Type B pancreatic cell (in vitro differentiated cells): ENCODE data around the gene MACF1. TPM values are rescaled to one million over a fixed set of nuclear protein-coding genes. Genes with fewer than 3 reads are reported as not detected.

Source experiments
- DNase-seq: peaks from one replicate; pipeline ENCODE4 v3.0.0; 2021; ENCODE audit warnings: mixed read lengths; ENCODE audit not compliant: unreplicated experiment; ENCODE audit errors: extremely low spot score
- H3K27ac Mint-ChIP-seq: 2 replicates; pipeline ENCODE4 v1.8.0; 2021; ENCODE audit warnings: mild to moderate bottlenecking, mixed read lengths
- H3K27me3 Mint-ChIP-seq: 2 replicates; pipeline ENCODE4 v1.8.0; 2021; ENCODE audit warnings: mixed read lengths
- H3K36me3 Mint-ChIP-seq: 2 replicates; pipeline ENCODE4 v1.8.0; 2021; ENCODE audit warnings: mixed read lengths
- H3K4me1 Mint-ChIP-seq: one replicate; pipeline ENCODE4 v1.8.0; 2021; ENCODE audit warnings: mixed read lengths; ENCODE audit not compliant: unreplicated experiment
- H3K4me3 Mint-ChIP-seq: 2 replicates; pipeline ENCODE4 v1.8.0; 2021; ENCODE audit warnings: mild to moderate bottlenecking, mixed read lengths
- H3K9me3 Mint-ChIP-seq: 2 replicates; pipeline ENCODE4 v1.8.0; 2021; ENCODE audit warnings: mixed read lengths
- total RNA-seq: library from RNA; stranded (reverse); gene quantifications from 2 replicates; pipeline ENCODE4 v1.2.1, GENCODE V29; 2021; ENCODE audit warnings: low replicate concordance
- TF ChIP-seq, protein P1 (sequence below): fragments of 200-600 bp; sonication (generic); conservative IDR thresholded peaks from 2 replicates; pipeline ENCODE4 v1.5.0; 2021; ENCODE audit warnings: antibody characterized with exemption, mild to moderate bottlenecking

Gene MACF1
- total RNA-seq, 1 donor from 2014 or later: 201 TPM

DNA sequence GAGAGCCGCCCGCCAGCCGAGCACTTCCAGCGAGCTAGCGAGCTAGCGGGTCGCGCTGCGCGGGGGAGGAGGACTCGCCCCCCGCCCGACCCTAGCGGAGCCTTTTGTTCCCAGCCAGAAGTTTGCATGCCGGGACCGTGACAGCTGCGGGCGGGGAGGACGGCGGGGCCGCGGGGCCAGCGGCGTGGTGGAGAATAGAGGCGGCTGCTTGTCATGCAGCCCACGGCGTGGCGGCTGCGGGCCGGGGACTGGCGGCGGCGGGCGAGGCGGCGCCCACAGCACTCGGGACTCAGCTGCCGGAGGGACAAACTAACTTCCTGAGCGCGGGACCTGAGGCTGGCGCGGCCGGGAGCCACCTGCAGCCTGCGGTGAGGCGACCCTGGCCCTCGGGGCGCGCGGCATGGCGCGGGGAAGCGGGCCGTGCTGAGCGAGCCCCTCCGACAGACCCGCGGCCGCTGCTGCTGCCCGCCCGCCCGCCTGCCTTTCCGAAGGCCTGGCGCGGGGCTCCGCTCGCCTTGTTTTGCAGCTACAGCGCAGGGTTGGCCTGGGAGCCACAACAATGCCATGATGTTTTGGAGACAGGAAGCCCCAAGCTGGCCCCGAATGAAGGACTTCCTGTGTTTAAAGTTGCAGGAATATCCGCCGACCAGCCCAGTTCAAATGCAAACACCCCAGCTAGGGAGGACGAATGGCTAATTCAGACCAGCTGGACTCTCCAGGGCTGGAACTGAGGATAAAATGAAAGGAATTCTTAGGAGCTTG, 204.7 kb downstream of the MACF1 start:
- Mint-ChIP-seq H3K27me3 (no peaks in the 10 kb centered on the region), H3K27ac (peak overlapping the region; percentile 89), H3K9me3 (no peaks in the 10 kb centered on the region), H3K36me3 (peaks cover 18% of the 10 kb centered on the region), H3K4me3 (peak overlapping the region; percentile 94), H3K4me1 (peaks cover 64% of the 10 kb centered on the region)
- TF ChIP-seq, protein P1, sequence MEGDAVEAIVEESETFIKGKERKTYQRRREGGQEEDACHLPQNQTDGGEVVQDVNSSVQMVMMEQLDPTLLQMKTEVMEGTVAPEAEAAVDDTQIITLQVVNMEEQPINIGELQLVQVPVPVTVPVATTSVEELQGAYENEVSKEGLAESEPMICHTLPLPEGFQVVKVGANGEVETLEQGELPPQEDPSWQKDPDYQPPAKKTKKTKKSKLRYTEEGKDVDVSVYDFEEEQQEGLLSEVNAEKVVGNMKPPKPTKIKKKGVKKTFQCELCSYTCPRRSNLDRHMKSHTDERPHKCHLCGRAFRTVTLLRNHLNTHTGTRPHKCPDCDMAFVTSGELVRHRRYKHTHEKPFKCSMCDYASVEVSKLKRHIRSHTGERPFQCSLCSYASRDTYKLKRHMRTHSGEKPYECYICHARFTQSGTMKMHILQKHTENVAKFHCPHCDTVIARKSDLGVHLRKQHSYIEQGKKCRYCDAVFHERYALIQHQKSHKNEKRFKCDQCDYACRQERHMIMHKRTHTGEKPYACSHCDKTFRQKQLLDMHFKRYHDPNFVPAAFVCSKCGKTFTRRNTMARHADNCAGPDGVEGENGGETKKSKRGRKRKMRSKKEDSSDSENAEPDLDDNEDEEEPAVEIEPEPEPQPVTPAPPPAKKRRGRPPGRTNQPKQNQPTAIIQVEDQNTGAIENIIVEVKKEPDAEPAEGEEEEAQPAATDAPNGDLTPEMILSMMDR: no peak
- DNase-seq: peak; percentile 73

DNA sequence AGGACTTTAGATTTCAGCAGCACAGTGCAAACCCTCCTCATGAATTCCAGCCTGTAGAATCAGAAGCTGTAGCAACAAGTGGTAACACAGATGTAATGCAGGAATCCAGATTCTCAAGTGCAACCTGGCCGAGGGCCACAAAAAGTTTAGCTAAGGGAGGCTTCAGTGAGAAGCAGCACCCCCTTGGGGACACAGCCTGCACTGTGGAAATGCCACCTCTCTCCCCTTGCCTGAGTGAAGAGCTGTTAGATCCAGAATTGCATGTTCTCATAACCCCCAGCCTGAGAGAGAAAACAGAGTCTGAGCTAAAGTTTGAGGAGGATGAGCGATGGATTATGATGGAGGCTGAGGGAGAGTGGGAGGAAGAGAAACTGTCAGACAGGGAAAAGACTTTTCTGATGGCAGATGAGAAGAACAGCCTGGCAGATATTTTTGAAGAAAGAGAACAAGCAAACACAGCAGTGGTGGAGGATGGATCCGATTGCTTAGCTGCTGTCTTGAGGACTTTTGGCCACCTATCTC, 206.5 kb downstream of the MACF1 start:
- peaks cover 64% of the 10 kb centered on the region for H3K4me1 Mint-ChIP-seq
- H3K9me3 Mint-ChIP-seq: no peaks in the 10 kb centered on the region
- H3K4me3 Mint-ChIP-seq: peak overlapping the region; percentile 80
- peak overlapping the region; percentile 74 for H3K27ac Mint-ChIP-seq
- TF ChIP-seq, protein P1: peak; percentile 70
- DNase-seq: no peak
- H3K36me3 Mint-ChIP-seq: peaks cover 28% of the 10 kb centered on the region
- no peaks in the 10 kb centered on the region for H3K27me3 Mint-ChIP-seq

DNA sequence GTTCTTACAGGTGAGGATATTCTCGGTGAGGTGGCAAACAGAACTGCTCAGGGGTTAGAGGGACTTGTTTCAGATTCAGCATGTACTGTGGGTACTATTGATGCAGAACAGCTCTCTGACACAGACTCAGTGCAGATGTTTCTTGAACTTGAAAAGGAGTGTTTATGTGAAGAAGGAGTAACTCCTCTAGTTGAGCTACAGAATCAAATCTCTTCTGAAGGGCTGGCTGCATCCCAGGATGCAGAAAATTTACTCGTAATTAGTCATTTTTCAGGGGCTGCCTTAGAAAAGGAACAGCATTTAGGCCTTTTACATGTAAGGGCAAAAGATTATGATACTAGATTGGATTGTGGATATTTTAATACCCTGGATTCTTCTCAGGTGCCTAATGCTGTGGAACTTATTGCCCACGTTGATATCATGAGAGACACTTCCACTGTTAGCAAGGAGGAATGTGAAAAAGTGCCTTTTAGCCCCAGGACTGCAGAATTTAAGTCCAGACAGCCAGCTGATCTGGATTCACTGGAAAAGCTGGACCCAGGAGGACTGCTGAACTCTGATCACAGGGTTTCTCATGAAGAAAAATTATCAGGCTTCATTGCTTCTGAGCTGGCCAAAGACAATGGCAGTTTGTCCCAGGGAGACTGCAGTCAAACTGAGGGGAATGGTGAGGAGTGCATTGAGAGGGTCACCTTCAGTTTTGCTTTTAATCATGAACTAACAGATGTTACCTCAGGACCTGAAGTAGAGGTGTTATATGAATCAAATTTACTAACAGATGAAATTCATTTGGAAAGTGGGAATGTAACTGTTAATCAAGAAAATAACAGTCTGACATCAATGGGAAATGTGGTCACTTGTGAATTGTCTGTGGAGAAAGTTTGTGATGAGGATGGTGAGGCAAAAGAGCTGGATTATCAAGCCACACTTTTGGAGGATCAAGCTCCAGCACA, 207.3 kb downstream of the MACF1 start:
- peak overlapping the region; percentile 80 for H3K4me3 Mint-ChIP-seq
- no peaks in the 10 kb centered on the region for H3K9me3 Mint-ChIP-seq
- H3K27ac Mint-ChIP-seq: peak overlapping the region; percentile 74
- H3K4me1 Mint-ChIP-seq: peaks cover 69% of the 10 kb centered on the region
- DNase-seq: no peak
- TF ChIP-seq, protein P1: no peak
- peaks cover 30% of the 10 kb centered on the region for H3K36me3 Mint-ChIP-seq
- no peaks in the 10 kb centered on the region for H3K27me3 Mint-ChIP-seq

DNA sequence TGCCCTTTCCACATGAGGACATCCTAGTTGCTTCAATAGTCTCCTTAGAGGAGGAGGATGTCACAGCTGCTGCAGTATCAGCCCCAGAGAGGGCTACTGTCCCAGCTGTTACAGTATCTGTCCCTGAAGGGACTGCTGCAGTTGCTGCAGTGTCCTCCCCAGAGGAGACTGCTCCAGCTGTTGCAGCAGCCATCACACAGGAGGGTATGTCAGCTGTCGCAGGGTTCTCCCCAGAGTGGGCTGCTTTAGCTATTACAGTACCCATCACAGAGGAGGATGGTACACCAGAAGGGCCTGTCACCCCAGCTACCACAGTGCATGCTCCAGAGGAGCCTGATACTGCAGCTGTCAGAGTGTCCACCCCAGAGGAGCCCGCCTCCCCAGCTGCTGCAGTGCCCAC, 208.4 kb downstream of the MACF1 start:
- no peak overlapping the region for H3K4me3 Mint-ChIP-seq
- peaks cover 60% of the 10 kb centered on the region for H3K4me1 Mint-ChIP-seq
- DNase-seq: no peak
- peaks cover 30% of the 10 kb centered on the region for H3K36me3 Mint-ChIP-seq
- H3K9me3 Mint-ChIP-seq: no peaks in the 10 kb centered on the region
- TF ChIP-seq, protein P1: no peak
- H3K27ac Mint-ChIP-seq: no peak overlapping the region
- H3K27me3 Mint-ChIP-seq: no peaks in the 10 kb centered on the region

DNA sequence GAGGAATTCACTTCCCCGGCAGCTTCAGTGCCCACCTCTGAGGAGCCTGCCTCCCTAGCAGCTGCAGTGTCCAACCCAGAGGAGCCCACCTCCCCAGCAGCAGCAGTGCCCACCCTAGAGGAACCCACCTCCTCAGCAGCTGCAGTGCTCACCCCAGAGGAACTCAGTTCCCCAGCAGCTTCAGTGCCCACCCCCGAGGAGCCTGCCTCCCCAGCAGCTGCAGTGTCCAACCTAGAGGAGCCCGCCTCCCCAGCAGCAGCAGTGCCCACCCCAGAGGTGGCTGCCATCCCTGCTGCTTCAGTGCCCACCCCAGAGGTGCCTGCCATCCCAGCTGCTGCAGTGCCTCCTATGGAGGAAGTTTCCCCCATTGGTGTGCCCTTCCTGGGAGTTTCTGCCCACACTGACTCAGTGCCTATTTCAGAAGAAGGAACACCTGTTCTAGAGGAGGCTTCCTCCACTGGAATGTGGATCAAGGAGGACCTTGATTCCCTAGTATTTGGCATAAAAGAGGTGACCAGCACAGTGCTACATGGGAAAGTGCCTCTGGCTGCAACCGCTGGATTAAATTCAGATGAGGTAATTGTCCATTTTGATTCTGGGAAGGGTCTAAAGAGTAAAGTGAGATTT, 209.5 kb downstream of the MACF1 start:
- Mint-ChIP-seq H3K27ac (no peak overlapping the region), H3K36me3 (peaks cover 34% of the 10 kb centered on the region), H3K27me3 (no peaks in the 10 kb centered on the region), H3K4me3 (peak overlapping the region; percentile 54), H3K4me1 (peaks cover 62% of the 10 kb centered on the region), H3K9me3 (no peaks in the 10 kb centered on the region)
- no peak for DNase-seq
- TF ChIP-seq, protein P1: no peak
